IPS-18a (cell line): ENCODE data around the gene FGD2.
A peak's percentile ranks its signal among the peaks of the same experiment; 100 is the strongest.

Experiments used
- H3K27ac ChIP-seq: one replicate; pipeline ENCODE4 v1.5.1; 2013; ENCODE audit warnings: low read length
- H3K27me3 ChIP-seq: one replicate; pipeline ENCODE4 v1.6.1; 2013; ENCODE audit warnings: mild to moderate bottlenecking, low read length; ENCODE audit not compliant: control insufficient read depth, insufficient read depth
- H3K36me3 ChIP-seq: one replicate; pipeline ENCODE4 v1.6.1; 2013; ENCODE audit warnings: low read depth, low read length; ENCODE audit not compliant: control insufficient read depth
- H3K4me1 ChIP-seq: one replicate; pipeline ENCODE4 v1.6.1; 2013; ENCODE audit warnings: low read depth, low read length; ENCODE audit not compliant: control insufficient read depth
- H3K4me3 ChIP-seq: one replicate; pipeline ENCODE4 v1.5.1; 2013; ENCODE audit warnings: low read length
- H3K9ac ChIP-seq: one replicate; pipeline ENCODE4 v1.6.1; 2013; ENCODE audit warnings: mild to moderate bottlenecking, low read length, moderate library complexity
- H3K9me3 ChIP-seq: one replicate; pipeline ENCODE4 v1.6.1; 2013; ENCODE audit warnings: low read depth, low read length; ENCODE audit not compliant: control insufficient read depth

Gene FGD2

GRCh38 chr6:37059344-37060194 is 54.1 kb downstream of the FGD2 start:
- no peaks in the 10 kb centered on the region for H3K9me3 ChIP-seq
- H3K27ac ChIP-seq = peak overlapping the region; percentile 93
- H3K36me3 ChIP-seq = no peaks in the 10 kb centered on the region
- peaks cover 18% of the 10 kb centered on the region for H3K4me1 ChIP-seq
- peak overlapping the region; percentile 33 for H3K4me3 ChIP-seq
- peak overlapping the region; percentile 66 for H3K9ac ChIP-seq
- H3K27me3 ChIP-seq = no peaks in the 10 kb centered on the region

GRCh38 chr6:37060195-37060559 is 54.7 kb downstream of the FGD2 start:
- Histone ChIP-seq H3K9ac (peak overlapping the region; percentile 66), H3K4me3 (no peak overlapping the region), H3K27ac (peak overlapping the region; percentile 93)

DNA sequence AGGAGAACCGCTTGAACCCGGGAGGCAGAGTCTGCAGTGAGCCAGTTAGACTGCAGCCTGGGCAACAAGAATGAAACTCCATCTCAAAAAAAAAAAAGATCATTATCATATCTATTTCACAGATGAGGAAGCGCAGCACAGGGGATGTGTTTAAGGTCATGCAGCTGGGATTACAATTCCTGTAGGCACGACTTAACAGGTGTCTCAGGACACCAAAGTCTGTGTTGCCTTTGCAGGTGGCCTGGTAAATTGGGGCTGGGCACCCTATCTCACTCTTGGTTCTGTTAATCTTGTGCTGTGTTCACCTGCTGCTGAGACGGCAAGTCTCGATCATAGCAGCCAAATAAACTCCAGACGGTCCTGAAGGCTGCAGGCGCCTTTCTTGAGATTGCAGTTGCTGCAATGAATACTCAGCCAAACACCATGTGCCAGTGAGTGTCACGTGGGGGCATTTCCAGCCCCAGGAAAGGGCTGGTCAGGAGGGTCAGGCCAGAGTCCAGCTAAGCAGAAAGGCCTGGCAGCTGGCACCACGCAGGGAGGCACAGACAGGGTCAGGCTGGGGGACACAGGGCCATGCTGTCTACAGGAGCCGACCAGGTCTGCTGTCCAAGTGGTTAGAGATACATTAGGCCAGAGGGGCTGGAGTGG is 55.8 kb downstream of the FGD2 start:
- no peak overlapping the region for H3K4me3 ChIP-seq
- no peak overlapping the region for H3K9ac ChIP-seq
- peaks cover 11% of the 10 kb centered on the region for H3K4me1 ChIP-seq
- H3K36me3 ChIP-seq = no peaks in the 10 kb centered on the region
- no peak overlapping the region for H3K27ac ChIP-seq
- no peaks in the 10 kb centered on the region for H3K9me3 ChIP-seq
- H3K27me3 ChIP-seq = no peaks in the 10 kb centered on the region

More at GRCh38 chr6:37060195-37060559, 54.7 kb downstream of the FGD2 start:
- Histone ChIP-seq H3K9me3 (no peaks in the 10 kb centered on the region), H3K36me3 (no peaks in the 10 kb centered on the region), H3K4me1 (peaks cover 18% of the 10 kb centered on the region), H3K27me3 (no peaks in the 10 kb centered on the region)

- Histone ChIP-seq H3K9me3 (no peaks in the 10 kb centered on the region), H3K4me3 (no peak overlapping the region), H3K27me3 (no peaks in the 10 kb centered on the region), H3K27ac (no peak overlapping the region), H3K4me1 (peaks cover 10% of the 10 kb centered on the region), H3K36me3 (no peaks in the 10 kb centered on the region), H3K9ac (no peak overlapping the region)
These were observed 57.0 kb downstream of the FGD2 start for GRCh38 chr6:37062424-37062823.

DNA sequence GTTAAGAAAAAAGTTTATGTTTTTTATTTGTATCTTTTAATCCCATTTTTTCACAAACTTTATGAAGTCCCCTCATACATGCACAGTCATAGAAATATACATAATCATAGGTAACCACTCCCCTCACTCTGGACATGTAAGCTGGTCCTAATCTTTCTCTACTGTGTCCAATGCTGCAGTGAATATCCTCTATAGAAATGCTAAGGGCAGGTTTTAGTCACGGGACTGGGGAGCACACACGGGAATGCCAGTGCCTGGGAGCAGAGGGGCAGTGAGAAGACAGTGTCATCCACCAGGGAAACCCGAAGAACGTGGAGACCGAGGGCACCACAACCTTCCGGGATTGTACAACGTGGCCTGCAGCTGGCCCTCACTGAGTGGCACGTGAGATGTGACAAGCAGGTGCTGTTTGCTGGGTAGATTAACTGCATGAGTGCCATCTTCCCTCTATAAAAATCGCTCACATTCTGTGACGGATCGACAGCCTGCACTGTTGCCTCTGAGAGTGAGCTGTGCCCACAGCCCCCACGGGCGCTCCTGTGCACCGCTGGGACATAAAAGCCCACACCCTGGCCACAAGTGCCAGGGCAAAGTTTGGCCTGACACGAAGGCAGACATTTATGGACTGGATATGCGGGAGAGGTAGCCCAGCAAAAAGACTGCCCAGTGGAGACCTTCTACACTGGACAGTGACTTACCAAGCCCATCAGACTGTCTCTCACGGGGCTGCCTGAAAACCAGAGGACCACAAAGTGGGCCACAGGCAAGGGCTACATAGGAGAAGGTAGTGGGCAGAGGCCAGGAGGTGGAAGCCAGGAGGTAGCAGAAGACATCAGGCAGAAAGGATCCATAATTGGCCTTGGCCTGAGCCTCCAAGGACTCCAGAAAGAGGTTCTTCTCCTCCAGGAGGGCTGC is 63.2 kb downstream of the FGD2 start:
- H3K4me1 ChIP-seq = peaks cover 18% of the 10 kb centered on the region
- no peaks in the 10 kb centered on the region for H3K27me3 ChIP-seq
- no peaks in the 10 kb centered on the region for H3K36me3 ChIP-seq
- H3K27ac ChIP-seq = no peak overlapping the region
- no peak overlapping the region for H3K9ac ChIP-seq
- no peaks in the 10 kb centered on the region for H3K9me3 ChIP-seq
- no peak overlapping the region for H3K4me3 ChIP-seq

DNA sequence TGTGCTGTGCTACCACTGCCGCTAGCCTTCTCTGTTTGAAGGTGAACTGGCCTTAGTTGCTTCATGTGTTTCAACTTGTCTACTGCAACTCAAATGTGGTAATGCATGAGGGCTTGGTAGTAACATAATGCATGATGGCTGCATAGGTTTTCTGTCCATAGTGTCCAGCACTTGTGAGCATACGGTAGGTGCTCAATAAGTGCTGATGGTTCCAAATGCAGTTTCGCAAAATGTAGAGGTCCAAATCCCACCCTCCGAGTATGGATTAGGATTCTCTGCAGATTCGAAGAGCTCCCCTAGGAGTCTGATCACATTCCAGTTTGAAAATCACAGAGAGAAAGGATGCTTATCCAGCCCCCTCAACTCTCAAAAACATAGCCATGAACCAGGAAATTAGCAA is 64.2 kb downstream of the FGD2 start:
- Histone ChIP-seq H3K9me3 (no peaks in the 10 kb centered on the region), H3K4me3 (no peak overlapping the region), H3K27ac (no peak overlapping the region), H3K9ac (no peak overlapping the region), H3K4me1 (peaks cover 18% of the 10 kb centered on the region), H3K36me3 (no peaks in the 10 kb centered on the region), H3K27me3 (no peaks in the 10 kb centered on the region)

DNA sequence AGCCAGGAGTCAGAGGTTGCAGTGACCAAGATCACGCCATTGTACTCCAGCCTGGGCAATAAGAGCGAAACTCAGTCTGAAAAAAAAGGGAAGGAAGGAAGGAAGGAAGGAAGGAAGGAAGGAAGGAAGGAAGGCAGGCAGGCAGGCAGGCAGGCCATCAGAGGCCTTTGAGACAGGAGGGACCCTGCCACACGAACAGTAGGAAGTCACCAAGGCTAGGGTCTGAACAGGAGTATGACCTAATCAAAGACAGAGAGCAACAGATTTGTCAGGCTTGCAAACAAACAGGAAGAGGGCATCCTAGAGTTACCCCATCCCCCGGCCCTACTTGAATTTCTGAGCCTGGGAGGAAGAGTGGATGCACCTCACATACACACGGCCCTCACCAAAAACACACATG is 67.1 kb downstream of the FGD2 start:
- Histone ChIP-seq H3K27ac (no peak overlapping the region), H3K9me3 (no peaks in the 10 kb centered on the region), H3K4me1 (peaks cover 23% of the 10 kb centered on the region), H3K9ac (peak overlapping the region; percentile 22), H3K36me3 (no peaks in the 10 kb centered on the region), H3K4me3 (no peak overlapping the region), H3K27me3 (no peaks in the 10 kb centered on the region)

DNA sequence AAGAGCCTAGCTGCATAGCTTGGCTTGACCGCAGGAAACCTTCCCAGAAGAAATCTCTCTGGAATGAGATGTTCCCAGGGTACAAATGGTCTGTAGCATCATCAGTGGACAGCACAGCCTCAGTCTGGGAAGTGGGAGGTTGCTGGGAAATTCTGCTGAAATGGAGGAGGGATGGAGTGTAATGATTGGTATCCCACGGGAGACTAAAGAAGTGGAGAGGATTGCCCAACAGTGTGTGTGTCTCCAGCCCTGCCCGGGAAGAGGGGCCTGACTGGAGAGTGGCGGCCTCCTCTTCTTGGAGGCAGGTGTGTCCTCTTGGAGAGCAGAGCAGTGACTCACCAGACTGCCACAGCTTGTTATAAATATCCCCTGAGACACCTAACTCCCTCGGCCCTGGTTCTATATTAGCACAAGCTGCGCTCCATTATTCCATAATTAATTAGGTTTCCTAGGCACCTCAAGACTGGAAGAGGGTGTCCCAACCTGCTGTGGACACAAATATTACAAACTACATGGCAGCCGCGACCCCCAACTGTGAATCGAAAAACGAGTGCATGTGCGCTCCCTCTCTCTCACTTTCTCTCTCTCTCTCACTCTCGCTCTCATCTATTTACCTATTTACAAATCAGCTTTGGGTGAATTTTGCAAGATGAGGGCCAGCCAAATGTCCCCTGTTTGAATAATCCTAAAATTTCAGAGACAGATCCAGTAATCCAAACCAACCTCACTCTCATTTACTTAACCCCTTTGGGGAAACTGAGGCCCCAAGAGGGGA is 68.8 kb downstream of the FGD2 start:
- H3K36me3 ChIP-seq = no peaks in the 10 kb centered on the region
- H3K27me3 ChIP-seq = no peaks in the 10 kb centered on the region
- H3K4me1 ChIP-seq = peaks cover 22% of the 10 kb centered on the region
- no peaks in the 10 kb centered on the region for H3K9me3 ChIP-seq
- H3K4me3 ChIP-seq = no peak overlapping the region
- no peak overlapping the region for H3K27ac ChIP-seq
- no peak overlapping the region for H3K9ac ChIP-seq

DNA sequence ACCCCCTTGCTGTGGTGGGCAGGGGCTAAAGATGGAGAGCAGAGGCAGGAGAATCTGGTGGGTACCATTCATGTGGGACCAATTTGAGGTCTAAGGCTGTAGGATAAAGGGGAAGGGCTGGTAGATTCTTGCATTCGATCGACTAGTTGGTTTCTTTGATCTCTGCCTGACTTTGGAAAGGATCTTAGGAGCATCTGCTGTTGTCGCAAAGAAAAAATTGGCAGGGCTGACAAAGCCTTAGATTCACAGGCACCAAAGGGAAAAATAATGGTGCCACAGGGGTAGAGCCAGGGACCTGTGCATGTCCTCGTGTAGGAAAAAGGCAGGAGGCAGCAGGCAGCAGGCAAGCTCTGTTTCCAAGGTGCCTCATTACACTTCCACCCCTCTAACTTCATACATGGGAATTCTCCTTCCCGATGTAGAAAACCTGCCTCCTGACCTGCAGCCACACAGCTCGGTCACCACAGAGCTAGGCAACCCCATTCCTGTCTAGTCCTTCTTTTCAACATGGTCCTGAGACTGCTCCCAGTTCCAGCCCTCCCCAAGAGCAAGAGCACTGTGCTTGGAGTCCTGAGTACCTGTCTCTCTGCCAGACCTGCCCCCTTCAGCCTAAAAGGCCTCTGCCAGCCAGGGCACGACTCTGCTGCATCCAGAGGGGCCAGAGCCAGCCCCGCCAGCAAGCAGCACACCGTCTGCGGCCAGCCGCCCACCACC is 71.9 kb downstream of the FGD2 start:
- Histone ChIP-seq H3K9ac (no peak overlapping the region), H3K9me3 (no peaks in the 10 kb centered on the region), H3K4me3 (no peak overlapping the region), H3K27me3 (no peaks in the 10 kb centered on the region), H3K36me3 (no peaks in the 10 kb centered on the region), H3K4me1 (peaks cover 12% of the 10 kb centered on the region), H3K27ac (no peak overlapping the region)

GRCh38 chr6:37077905-37078296 is 72.4 kb downstream of the FGD2 start:
- H3K27me3 ChIP-seq = no peaks in the 10 kb centered on the region
- no peak overlapping the region for H3K4me3 ChIP-seq
- no peaks in the 10 kb centered on the region for H3K9me3 ChIP-seq
- peaks cover 7% of the 10 kb centered on the region for H3K4me1 ChIP-seq
- no peak overlapping the region for H3K9ac ChIP-seq
- no peaks in the 10 kb centered on the region for H3K36me3 ChIP-seq
- H3K27ac ChIP-seq = no peak overlapping the region
